Measurements from ENCODE around the gene NIM1K. TPM values are rescaled to one million over a fixed set of nuclear protein-coding genes. Genes with fewer than 3 reads are reported as not detected.
A peak's percentile ranks its signal among the peaks of the same experiment; 100 is the strongest.
"Not testable (repeated sequence)": the region's sequence is repeated elsewhere in the genome, so short reads cannot be mapped to it uniquely, and the experiment has no call there.

Gene NIM1K
- total RNA-seq, 1 experiment from 2014 or later, result 1.4 TPM

GRCh38 chr5:43190755-43191603, 1.0 kb upstream of the NIM1K start:
- DNase-seq (ENCODE audit: low read depth), result peak; percentile 24

GRCh38 chr5:43192558-43193180, 644 bp downstream of the NIM1K start:
- peak; percentile 36 for DNase-seq (ENCODE audit: low read depth)

- peak; percentile 87 for DNase-seq (ENCODE audit: low read depth)
Measured at GRCh38 chr5:43193181-43193893, 1.3 kb downstream of the NIM1K start.

GRCh38 chr5:43193894-43194265, 1.9 kb downstream of the NIM1K start:
- DNase-seq (ENCODE audit: low read depth), result peak; percentile 58

- no peak for DNase-seq (ENCODE audit: low read depth)
Measured at GRCh38 chr5:43195670-43196265, 3.7 kb downstream of the NIM1K start.

- DNase-seq (ENCODE audit: low read depth), result no peak
Measured at GRCh38 chr5:43197535-43197934, 5.5 kb downstream of the NIM1K start.

- not testable (repeated sequence) for DNase-seq (ENCODE audit: low read depth)
Measured at GRCh38 chr5:43201442-43201841, 9.4 kb downstream of the NIM1K start.

- no peak for DNase-seq (ENCODE audit: low read depth)
Measured at GRCh38 chr5:43202380-43202779, 10.4 kb downstream of the NIM1K start.

GRCh38 chr5:43203373-43203772, 11.3 kb downstream of the NIM1K start:
- DNase-seq (ENCODE audit: low read depth), result no peak

GRCh38 chr5:43204958-43205357, 12.9 kb downstream of the NIM1K start:
- DNase-seq (ENCODE audit: low read depth), result no peak

GRCh38 chr5:43207601-43208000, 15.6 kb downstream of the NIM1K start:
- DNase-seq (ENCODE audit: low read depth), result peak; percentile 15

GRCh38 chr5:43208658-43209057, 16.6 kb downstream of the NIM1K start:
- DNase-seq (ENCODE audit: low read depth), result no peak

- DNase-seq (ENCODE audit: low read depth), result no peak
Measured at GRCh38 chr5:43209060-43209459, 17.0 kb downstream of the NIM1K start.

GRCh38 chr5:43209833-43210232, 17.8 kb downstream of the NIM1K start:
- no peak for DNase-seq (ENCODE audit: low read depth)

GRCh38 chr5:43210570-43210969, 18.5 kb downstream of the NIM1K start:
- no peak for DNase-seq (ENCODE audit: low read depth)

- DNase-seq (ENCODE audit: low read depth), result no peak
Measured at GRCh38 chr5:43213951-43214350, 21.9 kb downstream of the NIM1K start.

GRCh38 chr5:43215073-43215631, 23.1 kb downstream of the NIM1K start:
- peak; percentile 21 for DNase-seq (ENCODE audit: low read depth)

- no peak for DNase-seq (ENCODE audit: low read depth)
Measured at GRCh38 chr5:43216941-43217340, 24.9 kb downstream of the NIM1K start.

GRCh38 chr5:43219120-43219519, 27.1 kb downstream of the NIM1K start:
- no peak for DNase-seq (ENCODE audit: low read depth)

- DNase-seq (ENCODE audit: low read depth), result no peak
Measured at GRCh38 chr5:43221502-43221901, 29.5 kb downstream of the NIM1K start.

GRCh38 chr5:43225649-43226245, 33.7 kb downstream of the NIM1K start:
- DNase-seq (ENCODE audit: low read depth), result no peak

- peak; percentile 36 for DNase-seq (ENCODE audit: low read depth)
Measured at GRCh38 chr5:43227655-43228054, 35.6 kb downstream of the NIM1K start.

Measured in RPMI7951 (cell line).